ENCODE results near the gene RABGGTB. TPM values are rescaled to one million over a fixed set of nuclear protein-coding genes. Genes with fewer than 3 reads are reported as not detected.
"Not testable (repeated sequence)": the region's sequence is repeated elsewhere in the genome, so short reads cannot be mapped to it uniquely, and the experiment has no call there.

RABGGTB gene
- total and polyA plus RNA-seq, 2 donors: 50.0 to 108 TPM

DNA sequence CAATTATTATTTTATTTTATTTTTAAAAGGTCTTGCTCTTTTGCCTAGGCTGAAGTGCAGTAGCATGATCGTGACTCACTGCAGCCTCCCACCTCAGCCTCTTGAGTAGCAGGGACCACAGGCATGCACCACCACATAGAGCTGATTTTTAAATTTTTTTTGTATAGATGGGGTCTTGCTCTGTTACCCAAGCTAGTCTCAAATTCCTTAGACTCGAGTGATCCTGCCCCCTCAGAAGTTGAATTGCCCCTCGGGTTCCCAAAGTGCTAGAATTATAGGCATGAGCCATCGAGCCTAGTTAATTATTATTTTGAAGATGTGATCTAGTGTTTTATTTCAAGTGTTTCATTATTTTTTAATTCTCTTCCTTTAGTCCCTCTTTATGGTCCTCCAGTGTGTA is 22.9 kb downstream of the RABGGTB start:
- no peak for DNase-seq (ENCODE audit: extremely low spot score)
- Histone ChIP-seq H3K27ac (ENCODE audit: low read depth) (no peak overlapping the region), H3K36me3 (ENCODE audit: insufficient read depth) (no peaks in the 10 kb centered on the region), H3K4me3 (ENCODE audit: low read depth, low read length) (no peak overlapping the region), H3K4me1 (ENCODE audit: insufficient read depth) (no peaks in the 10 kb centered on the region)
- WGBS: 87% methylated on average over 4 of the region's 4 CpGs

- not testable (repeated sequence) for H3K27ac ChIP-seq (ENCODE audit: low read depth); DNase-seq (ENCODE audit: extremely low spot score); H3K4me1 ChIP-seq (ENCODE audit: insufficient read depth); H3K36me3 ChIP-seq (ENCODE audit: insufficient read depth); H3K4me3 ChIP-seq (ENCODE audit: low read depth, low read length)
- 94% methylated on average over 3 of the region's 3 CpGs for WGBS
Measured at GRCh38 chr1:75810113-75810512, 24.1 kb downstream of the RABGGTB start.

- WGBS: 49% methylated on average over 1 of the region's 1 CpG
- no peak for DNase-seq (ENCODE audit: extremely low spot score)
- Histone ChIP-seq H3K27ac (ENCODE audit: low read depth) (no peak overlapping the region), H3K36me3 (ENCODE audit: insufficient read depth) (no peaks in the 10 kb centered on the region), H3K4me3 (ENCODE audit: low read depth, low read length) (no peak overlapping the region), H3K4me1 (ENCODE audit: insufficient read depth) (no peaks in the 10 kb centered on the region)
Measured at GRCh38 chr1:75811211-75811981, 25.3 kb downstream of the RABGGTB start.

DNA sequence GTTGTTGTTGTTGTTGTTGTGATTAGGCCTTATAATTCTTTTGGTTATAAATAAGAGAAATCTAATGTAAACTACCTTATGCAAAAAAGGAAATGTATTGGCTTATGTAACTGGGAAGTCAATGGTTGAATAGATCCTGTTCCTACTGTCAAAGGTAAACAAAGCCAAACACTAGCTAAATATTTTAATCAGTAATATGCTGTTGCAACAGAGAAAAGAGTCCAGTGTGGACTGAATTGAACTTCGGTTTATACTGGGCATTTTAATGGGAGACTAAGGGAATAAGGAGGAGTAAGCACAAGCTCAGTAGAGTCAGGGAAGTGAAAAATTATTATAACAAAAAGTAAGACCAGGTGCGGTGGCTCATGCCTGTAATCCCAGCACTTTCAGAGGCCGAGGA is 26.0 kb downstream of the RABGGTB start:
- Histone ChIP-seq H3K4me3 (ENCODE audit: low read depth, low read length) (no peak overlapping the region), H3K36me3 (ENCODE audit: insufficient read depth) (no peaks in the 10 kb centered on the region), H3K27ac (ENCODE audit: low read depth) (no peak overlapping the region), H3K4me1 (ENCODE audit: insufficient read depth) (no peaks in the 10 kb centered on the region)
- DNase-seq (ENCODE audit: extremely low spot score): no peak
- whole genome bisulfite sequencing: 77% methylated on average over 3 of the region's 3 CpGs

DNA sequence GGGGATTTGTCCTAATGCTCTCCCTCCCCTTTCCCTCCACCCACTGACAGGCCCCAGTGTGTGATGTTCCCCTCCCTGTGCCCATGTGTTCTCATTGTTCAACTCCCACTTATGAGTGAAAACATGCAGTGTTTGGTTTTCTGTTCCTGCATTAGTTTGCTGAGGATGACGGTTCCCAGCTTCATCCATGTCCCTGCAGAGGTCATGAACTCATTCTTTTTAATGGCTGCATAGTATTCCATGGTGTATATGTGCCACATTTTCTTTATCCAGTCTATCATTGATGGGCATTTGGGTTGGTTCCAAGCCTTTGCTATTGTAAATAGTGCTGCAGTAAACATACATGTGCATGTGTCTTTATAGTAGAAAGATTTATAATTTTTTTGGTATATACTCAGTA is 37.5 kb downstream of the RABGGTB start:
- WGBS: 75% methylated on average over 1 of the region's 1 CpG
- not testable (repeated sequence) for H3K36me3 ChIP-seq (ENCODE audit: insufficient read depth); H3K4me1 ChIP-seq (ENCODE audit: insufficient read depth); H3K27ac ChIP-seq (ENCODE audit: low read depth); DNase-seq (ENCODE audit: extremely low spot score); H3K4me3 ChIP-seq (ENCODE audit: low read depth, low read length)

- H3K36me3 ChIP-seq (ENCODE audit: insufficient read depth): no peaks in the 10 kb centered on the region
- no peak for DNase-seq (ENCODE audit: extremely low spot score)
- H3K4me3 ChIP-seq (ENCODE audit: low read depth, low read length): no peak overlapping the region
- H3K27ac ChIP-seq (ENCODE audit: low read depth): no peak overlapping the region
- H3K4me1 ChIP-seq (ENCODE audit: insufficient read depth): no peaks in the 10 kb centered on the region
- 68% methylated on average over 2 of the region's 2 CpGs for WGBS
Measured at GRCh38 chr1:75836528-75837100, 50.6 kb downstream of the RABGGTB start.

- Histone ChIP-seq H3K4me1 (ENCODE audit: insufficient read depth) (no peaks in the 10 kb centered on the region), H3K4me3 (ENCODE audit: low read depth, low read length) (no peak overlapping the region), H3K27ac (ENCODE audit: low read depth) (no peak overlapping the region), H3K36me3 (ENCODE audit: insufficient read depth) (no peaks in the 10 kb centered on the region)
- 67% methylated on average over 2 of the region's 2 CpGs for WGBS
- no peak for DNase-seq (ENCODE audit: extremely low spot score)
Measured at GRCh38 chr1:75838079-75838478, 52.0 kb downstream of the RABGGTB start.

GRCh38 chr1:75841421-75841820 is 55.4 kb downstream of the RABGGTB start:
- Histone ChIP-seq H3K4me3 (ENCODE audit: low read depth, low read length) (no peak overlapping the region), H3K4me1 (ENCODE audit: insufficient read depth) (no peaks in the 10 kb centered on the region), H3K27ac (ENCODE audit: low read depth) (no peak overlapping the region), H3K36me3 (ENCODE audit: insufficient read depth) (no peaks in the 10 kb centered on the region)
- no peak for DNase-seq (ENCODE audit: extremely low spot score)

Small RNA genes lying within 50 kb of the gene (small RNA-seq; reads per million reads assigned to genes)
- gene SNORD45A: not detected
- gene SNORD45B: not detected
- gene SNORD45C: not detected

Other genes starting within 250 kb of the RABGGTB start
- 5.9 TPM for gene SLC44A5, start 175.1 kb upstream of the RABGGTB start, total RNA-seq
- gene SLC44A5, start 175.1 kb upstream of the RABGGTB start, polyA plus RNA-seq: 0.77 TPM
- 90.3 TPM for gene ACADM, start 61.5 kb upstream of the RABGGTB start, total RNA-seq
- 36.8 TPM for gene ACADM, start 61.5 kb upstream of the RABGGTB start, polyA plus RNA-seq
- 0.90 TPM for gene MSH4, start 10.6 kb downstream of the RABGGTB start, total RNA-seq
- 0.10 TPM for gene MSH4, start 10.6 kb downstream of the RABGGTB start, polyA plus RNA-seq
- gene ASB17, start 146.1 kb downstream of the RABGGTB start, total RNA-seq: not detected
- gene ASB17, start 146.1 kb downstream of the RABGGTB start, polyA plus RNA-seq: not detected